Uterus (tissue), 2 donors: ENCODE results near the gene DUSP1.

Experiments
- CTCF ChIP-seq, 4 experiments: fragments of 200-600 bp in 2 of 4; fragments of 450-650 bp in 2 of 4; sonication (generic) in 2 of 4; IDR thresholded peaks; one replicate each; pipeline ENCODE4 v1.5.1; 2016 to 2019; ENCODE audit warnings: antibody characterized with exemption in 4 of 4, mild to moderate bottlenecking in 2 of 4, moderate library complexity in 1 of 4
- POLR2A ChIP-seq, 2 donors: fragments of 450-650 bp; IDR thresholded peaks; one replicate each; pipeline ENCODE4 v1.6.1; 2016; ENCODE audit warnings: antibody characterized with exemption in 2 of 2, mild to moderate bottlenecking in 1 of 2, moderate library complexity in 1 of 2

- TF ChIP-seq CTCF (IDR thresholded peaks at IDR 0.05) = no peak
- peak in 1 of 2 donors; percentile 10 for TF ChIP-seq POLR2A (IDR thresholded peaks at IDR 0.05)
These were observed 1.2 kb downstream of the DUSP1 start for GRCh38 chr5:172769616-172770373.
